ENCODE results near the gene GLRA1.

DNA sequence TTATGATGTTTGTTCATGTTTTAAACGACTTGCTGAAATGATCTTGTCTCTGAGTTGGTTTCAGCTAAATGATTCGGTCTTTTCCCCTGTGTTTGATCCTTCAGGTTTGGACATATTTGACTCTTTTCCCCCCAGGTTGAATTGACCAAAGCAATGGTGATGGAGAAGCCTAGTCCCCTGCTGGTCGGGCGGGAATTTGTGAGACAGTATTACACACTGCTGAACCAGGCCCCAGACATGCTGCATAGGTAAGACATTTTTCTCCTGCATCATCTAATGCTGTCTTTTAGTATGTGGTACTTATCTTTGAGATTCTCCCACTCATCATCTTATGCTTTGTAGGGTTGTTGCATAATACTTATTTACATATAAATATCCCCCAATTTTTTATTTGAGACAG, 138.2 kb downstream of the GLRA1 start:
- TF ChIP-seq, protein P1, sequence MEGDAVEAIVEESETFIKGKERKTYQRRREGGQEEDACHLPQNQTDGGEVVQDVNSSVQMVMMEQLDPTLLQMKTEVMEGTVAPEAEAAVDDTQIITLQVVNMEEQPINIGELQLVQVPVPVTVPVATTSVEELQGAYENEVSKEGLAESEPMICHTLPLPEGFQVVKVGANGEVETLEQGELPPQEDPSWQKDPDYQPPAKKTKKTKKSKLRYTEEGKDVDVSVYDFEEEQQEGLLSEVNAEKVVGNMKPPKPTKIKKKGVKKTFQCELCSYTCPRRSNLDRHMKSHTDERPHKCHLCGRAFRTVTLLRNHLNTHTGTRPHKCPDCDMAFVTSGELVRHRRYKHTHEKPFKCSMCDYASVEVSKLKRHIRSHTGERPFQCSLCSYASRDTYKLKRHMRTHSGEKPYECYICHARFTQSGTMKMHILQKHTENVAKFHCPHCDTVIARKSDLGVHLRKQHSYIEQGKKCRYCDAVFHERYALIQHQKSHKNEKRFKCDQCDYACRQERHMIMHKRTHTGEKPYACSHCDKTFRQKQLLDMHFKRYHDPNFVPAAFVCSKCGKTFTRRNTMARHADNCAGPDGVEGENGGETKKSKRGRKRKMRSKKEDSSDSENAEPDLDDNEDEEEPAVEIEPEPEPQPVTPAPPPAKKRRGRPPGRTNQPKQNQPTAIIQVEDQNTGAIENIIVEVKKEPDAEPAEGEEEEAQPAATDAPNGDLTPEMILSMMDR (IDR thresholded peaks at IDR 0.05; ENCODE audit: low read depth, low read length), result no peak
- TF ChIP-seq MYC (IDR thresholded peaks at IDR 0.05; ENCODE audit: low read depth, low read length), result no peak
